Lower leg skin (tissue), 4 donors: ENCODE results near the gene MED25. TPM values are rescaled to one million over a fixed set of nuclear protein-coding genes. Genes with fewer than 3 reads are reported as not detected.

ENCODE experiments used
- DNase-seq, 2 donors: peaks; one replicate each; pipeline ENCODE4 v3.0.0-alpha.2; 2019; ENCODE audit warnings: low spot score in 2 of 2
- H3K4me3 ChIP-seq: fragments of 200-600 bp; sonication (generic); 2 replicates; pipeline ENCODE4 v1.5.1; 2017; ENCODE audit warnings: mild to moderate bottlenecking, low read depth; ENCODE audit not compliant: poor library complexity, severe bottlenecking
- CTCF ChIP-seq, 3 donors: fragments of 450-650 bp; IDR thresholded peaks; one replicate each; pipeline ENCODE4 v1.5.1; 2016; ENCODE audit warnings: antibody characterized with exemption in 3 of 3, mild to moderate bottlenecking in 3 of 3, moderate library complexity in 2 of 3
- POLR2A ChIP-seq, 2 donors: fragments of 450-650 bp; IDR thresholded peaks; one replicate each; pipeline ENCODE4 v1.6.1; 2016 to 2017; ENCODE audit warnings: antibody characterized with exemption in 2 of 2, mild to moderate bottlenecking in 1 of 2, moderate library complexity in 1 of 2
- WGBS, 2 donors: methylation state at CpG; one replicate each; pipeline ENCODE4 v1.1.5; 2018; 5-methylcytosine and 5-hydroxymethylcytosine counted together
- intact Hi-C: fragments of 100-400 bp; cut with DNase I; formaldehyde crosslinking; loops from one replicate; pipeline ENCODE4 v1.15.0; 2023; ENCODE audit warnings: low total_unique reads
- total RNA-seq, 4 donors: library from RNA; depleted of rRNA; stranded (reverse); fragments of >200 nt; gene quantifications; one replicate each; pipeline ENCODE4 v1.1.0, GENCODE V29; 2016

The MED25 gene
- total RNA-seq, 4 donors from 2014 or later, result 28.9 to 43.7 (median 30.8) TPM

DNA sequence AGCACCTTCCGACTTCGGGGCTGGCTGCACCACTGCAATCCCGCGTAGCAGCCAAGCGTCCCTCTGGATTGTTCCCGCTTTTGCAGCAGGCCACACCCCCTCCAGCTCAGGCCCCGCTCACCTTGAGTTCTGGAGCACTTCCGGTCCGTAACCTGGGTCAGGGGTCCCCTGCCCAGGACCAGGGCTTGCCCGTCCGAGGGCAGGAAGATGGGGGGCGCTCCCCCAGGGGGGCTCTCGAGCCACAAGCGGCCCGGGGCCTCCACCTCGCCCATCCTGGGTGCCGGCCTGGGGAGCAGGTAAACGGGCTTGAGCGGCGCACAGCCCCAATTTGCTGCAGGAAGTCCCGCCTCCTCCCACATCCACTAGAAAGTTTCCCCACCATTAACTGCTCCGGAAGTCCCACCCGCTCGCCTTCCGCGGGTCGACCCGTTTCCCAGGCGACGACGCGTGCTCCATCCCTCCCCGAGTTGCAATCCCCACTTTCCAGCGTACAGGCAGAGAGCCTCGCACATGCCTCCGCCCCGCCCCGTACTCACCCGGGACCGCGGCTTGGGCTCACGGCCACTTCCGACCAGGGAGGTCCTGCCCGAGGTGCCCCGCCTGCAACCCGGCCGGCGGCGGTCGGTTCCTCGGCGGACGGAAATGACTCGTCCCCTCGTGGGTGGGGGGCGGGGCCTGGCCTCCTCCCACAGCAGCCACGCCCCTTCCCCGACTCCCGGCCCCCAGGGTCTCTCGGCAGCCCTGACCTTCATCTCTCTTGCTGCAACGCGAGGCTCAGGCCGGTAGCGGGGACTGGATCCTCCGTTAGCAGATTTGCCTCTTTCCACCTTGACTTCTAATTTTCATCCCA, 49.1 kb downstream of the MED25 start, which contains the start of gene PNKP:
Gene PNKP, minus strand, starts transcription at position 644 of the 850 bp plus-strand sequence. Its CDS starts 372 bp downstream, at position 272.
- DNase-seq, result peak; percentile 89 to 98
- no peak for TF ChIP-seq CTCF (IDR thresholded peaks at IDR 0.05)
- TF ChIP-seq POLR2A (IDR thresholded peaks at IDR 0.05), result no peak
- WGBS, 2 donors, result 1 to 2% methylated on average over 42 to 47 of the region's 65 CpGs
- intact Hi-C loops, result no loop called here
- H3K4me3 ChIP-seq, result peak within 1 kb of the TSS; percentile 72

GRCh38 chr19:49869009-49869483, 51.0 kb downstream of the MED25 start:
- TF ChIP-seq CTCF (IDR thresholded peaks at IDR 0.05) (no peak), POLR2A (IDR thresholded peaks at IDR 0.05) (no peak)
- WGBS, 2 donors, result 2 to 3% methylated on average over 14 of the region's 15 CpGs
- no peak for DNase-seq
- H3K4me3 ChIP-seq, result no peak overlapping the region
- intact Hi-C loops, result no loop called here

DNA sequence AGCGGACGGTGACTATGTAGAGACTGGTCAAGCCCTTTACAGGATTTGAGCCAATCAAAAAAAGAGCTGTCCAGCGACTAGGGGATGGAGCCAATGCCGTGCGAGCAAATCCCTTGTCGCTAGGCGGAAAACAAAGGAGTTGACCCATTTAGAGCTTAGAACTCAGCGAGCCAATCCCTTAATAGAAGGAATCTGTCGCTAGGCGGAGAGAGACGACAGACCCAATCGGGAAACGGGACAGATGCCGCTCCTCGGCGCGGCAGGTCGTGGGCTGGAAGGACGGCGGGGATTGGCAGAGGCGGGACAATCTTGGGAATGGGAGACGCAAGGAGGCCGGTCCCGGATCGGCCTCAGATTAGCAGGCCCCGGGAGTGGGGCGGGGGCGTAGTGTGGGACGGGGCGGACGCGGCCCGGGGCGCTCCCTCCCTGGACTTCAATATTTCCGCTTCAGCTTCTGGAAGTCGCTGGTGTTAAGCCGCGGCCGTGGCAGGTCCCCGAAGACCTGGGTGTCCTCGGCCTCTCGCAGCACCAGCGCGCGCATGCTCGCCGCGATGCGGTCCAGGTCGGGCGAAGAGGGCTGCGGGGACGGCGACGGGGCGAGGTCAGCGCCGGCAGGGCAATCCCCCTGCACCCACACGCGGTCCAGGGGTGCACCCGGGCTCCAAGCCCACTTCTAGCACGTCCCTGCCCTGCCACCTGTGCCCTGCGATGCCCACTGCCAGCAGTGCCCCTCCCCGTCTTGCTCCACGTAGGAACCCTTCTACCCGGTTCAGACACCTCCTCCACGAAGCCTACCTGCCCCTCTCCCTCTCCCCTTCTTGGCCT, 51.6 kb downstream of the MED25 start:
- WGBS, 2 donors, result 0% methylated on average over 29 to 65 of the region's 67 CpGs
- DNase-seq, result peak; percentile 98 to 99
- intact Hi-C loops, result no loop called here

DNA sequence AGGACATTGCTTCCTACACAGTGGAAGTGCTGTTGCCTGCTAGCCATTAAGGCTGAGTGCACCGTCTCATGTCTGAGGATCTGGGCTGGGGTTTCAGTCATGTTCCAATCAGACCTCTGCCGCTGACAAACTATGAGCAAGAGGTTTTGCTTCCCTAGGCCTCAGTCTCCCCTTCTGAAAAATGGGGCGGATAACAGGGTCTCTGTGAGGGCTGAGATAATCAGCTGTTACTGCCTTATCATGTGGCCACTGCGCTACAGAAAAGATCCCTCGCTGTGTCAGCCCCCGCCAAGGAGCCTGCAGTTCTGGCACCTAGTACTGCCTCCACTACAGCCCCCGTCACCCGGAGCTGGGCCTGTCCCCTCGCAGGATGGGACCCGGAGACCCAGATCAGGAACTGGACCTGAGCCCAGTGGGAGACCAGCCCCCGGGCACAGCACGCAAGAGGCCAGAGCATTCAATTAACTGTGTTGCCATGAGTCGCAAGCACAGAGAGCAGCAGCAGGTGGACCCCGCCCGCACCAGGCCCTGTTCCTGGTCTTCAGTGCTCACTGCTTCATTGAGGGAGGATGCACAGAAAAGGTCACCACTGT, 52.3 kb downstream of the MED25 start:
- 70 to 79% methylated on average over 10 to 15 of the region's 15 CpGs for WGBS, 2 donors
- TF ChIP-seq CTCF (IDR thresholded peaks at IDR 0.05) (no peak), POLR2A (IDR thresholded peaks at IDR 0.05) (no peak)
- H3K4me3 ChIP-seq, result peak overlapping the region; percentile 13
- DNase-seq, result no peak
- intact Hi-C loops, result no loop called here

More for the DNA sequence above, 51.6 kb downstream of the MED25 start:
- TF ChIP-seq POLR2A (IDR thresholded peaks at IDR 0.05), result no peak
- TF ChIP-seq CTCF (IDR thresholded peaks at IDR 0.05), result peak in 1 of 3 donors; percentile 43
- H3K4me3 ChIP-seq, result peak overlapping the region; percentile 13

DNA sequence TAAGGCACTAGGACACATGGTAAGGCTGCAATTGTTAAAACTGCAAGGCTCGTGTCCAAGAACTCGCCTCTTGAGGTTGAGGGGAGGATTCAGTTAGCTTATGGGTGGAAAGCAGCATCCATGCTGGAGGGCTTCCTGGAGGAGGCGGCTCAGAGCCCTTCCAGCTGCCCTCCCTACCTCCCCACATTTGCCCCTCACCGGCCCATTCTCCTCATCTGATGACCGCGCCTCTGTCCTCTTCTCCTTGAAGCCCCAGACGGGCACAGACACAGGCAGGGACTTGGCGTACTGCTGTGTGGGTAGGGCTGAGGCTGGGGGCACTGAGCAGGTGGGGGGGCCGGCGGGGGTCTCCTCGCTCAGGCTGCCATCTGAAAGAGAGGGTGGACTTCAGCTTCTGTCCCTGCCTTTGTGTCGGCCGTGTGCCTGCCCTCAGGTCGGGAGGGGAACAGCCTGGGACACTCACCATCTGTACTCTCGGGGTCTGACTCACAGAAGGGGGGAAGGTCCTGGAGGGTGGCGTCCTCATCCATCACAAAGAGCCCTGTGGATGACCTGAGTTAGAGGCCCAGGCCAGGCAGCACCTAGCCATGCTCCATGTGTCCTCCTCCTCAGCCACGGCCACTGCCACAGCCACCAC, 53.4 kb downstream of the MED25 start:
- 86 to 90% methylated on average over 16 to 17 of the region's 17 CpGs for WGBS, 2 donors
- intact Hi-C loops, result no loop called here
- DNase-seq, result no peak
- no peak overlapping the region for H3K4me3 ChIP-seq
- TF ChIP-seq CTCF (IDR thresholded peaks at IDR 0.05), result no peak
- no peak for TF ChIP-seq POLR2A (IDR thresholded peaks at IDR 0.05)
